K562 (cell line): Measurements from ENCODE around the gene CTDNEP1. TPM values are rescaled to one million over a fixed set of nuclear protein-coding genes. Genes with fewer than 3 reads are reported as not detected.
A peak's percentile ranks its signal among the peaks of the same experiment; 100 is the strongest.

Experiments used
- CTBP1 ChIP-seq: fragments of 450-650 bp; IDR thresholded peaks from 2 replicates; pipeline ENCODE4 v1.6.1; 2016; ENCODE audit warnings: borderline replicate concordance
- ETV1 ChIP-seq: fragments of 450-650 bp; conservative IDR thresholded peaks from 2 replicates; pipeline ENCODE4 v1.6.1; 2016; ENCODE audit warnings: missing genetic modification characterization, control low read depth, low read depth, missing compliant biosample characterization
- FOSL1 ChIP-seq: fragments of 200-800 bp; sonication (Bioruptor generic); conservative IDR thresholded peaks from 2 replicates; pipeline ENCODE4 v1.6.1; 2016; ENCODE audit warnings: missing genetic modification characterization, missing compliant biosample characterization
- FOXM1 ChIP-seq, 2 experiments: fragments of 450-650 bp in 1 of 2; sonication (generic) in 1 of 2; formaldehyde crosslinking in 1 of 2; IDR thresholded peaks; 2 replicates each; pipeline versions ENCODE4 v1.6.1 to v1.9.0; 2017 to 2022; ENCODE audit warnings: low read depth in 2 of 2, mild to moderate bottlenecking in 2 of 2, missing genetic modification reagents in 1 of 2, moderate library complexity in 1 of 2
- MXI1 ChIP-seq: IDR thresholded peaks from 2 replicates; pipeline ENCODE4 v1.6.1; 2011; ENCODE audit warnings: low read depth, mild to moderate bottlenecking, improper control_type of control experiment, low read length
- NR2C2 ChIP-seq, 2 experiments: fragments of 200-800 bp in 1 of 2; sonication (Bioruptor generic) in 1 of 2; sonication (generic) in 1 of 2; formaldehyde crosslinking in 1 of 2; IDR thresholded peaks; 2 replicates each; pipeline versions ENCODE4 v1.6.1 to v1.8.0; 2016 to 2022; ENCODE audit warnings: mild to moderate bottlenecking in 1 of 2, missing compliant biosample characterization in 1 of 2, missing genetic modification characterization in 1 of 2, missing genetic modification reagents in 1 of 2
- OTX1 ChIP-seq: fragments of 450-650 bp; formaldehyde crosslinking; IDR thresholded peaks from 2 replicates; pipeline ENCODE4 v1.4.0; 2022; ENCODE audit warnings: mild to moderate bottlenecking
- PBX2 ChIP-seq, 2 experiments: IDR thresholded peaks in 1 of 2; conservative IDR thresholded peaks in 1 of 2; 2 replicates each; pipeline ENCODE4 v1.6.1; 2016; ENCODE audit warnings: low read depth in 2 of 2, mild to moderate bottlenecking in 1 of 2, missing compliant biosample characterization in 1 of 2, missing genetic modification characterization in 1 of 2, moderate library complexity in 1 of 2
- PCBP1 ChIP-seq: fragments of 200-400 bp; formaldehyde crosslinking; IDR thresholded peaks from 2 replicates; pipeline ENCODE4 v1.6.1; 2018; ENCODE audit warnings: mild to moderate bottlenecking, low read depth, low read length; ENCODE audit not compliant: poor library complexity, severe bottlenecking
- POLR2G ChIP-seq: fragments of 200-400 bp; formaldehyde crosslinking; IDR thresholded peaks from 2 replicates; pipeline ENCODE4 v1.6.1; 2017; ENCODE audit warnings: low read depth, mild to moderate bottlenecking, antibody characterized with exemption, low read length, moderate library complexity
- POLR2H ChIP-seq: IDR thresholded peaks from 2 replicates; pipeline ENCODE4 v1.6.1; 2016; ENCODE audit warnings: missing genetic modification characterization, low read depth, mild to moderate bottlenecking, control low read depth, missing compliant biosample characterization, moderate library complexity
- XRCC3 ChIP-seq: fragments of 450-650 bp; IDR thresholded peaks from 2 replicates; pipeline ENCODE4 v1.6.1; 2017; ENCODE audit warnings: mild to moderate bottlenecking, moderate library complexity
- ZBTB11 ChIP-seq, 3 experiments: fragments of 200-800 bp in 1 of 3; fragments of 250-450 bp in 1 of 3; fragments of 450-650 bp in 1 of 3; sonication (Bioruptor Pico) in 1 of 3; sonication (Bioruptor generic) in 1 of 3; formaldehyde crosslinking in 1 of 3; IDR thresholded peaks; 2 replicates each; pipeline versions ENCODE4 v1.6.1 to v1.8.0; 2016 to 2022; ENCODE audit warnings: mild to moderate bottlenecking in 2 of 3, missing genetic modification characterization in 2 of 3, missing compliant biosample characterization in 1 of 3, moderate library complexity in 1 of 3
- ZFX ChIP-seq: sonication (generic); formaldehyde crosslinking; IDR thresholded peaks from 2 replicates; pipeline ENCODE4 v1.8.0; 2022; ENCODE audit warnings: mild to moderate bottlenecking, missing genetic modification reagents, moderate library complexity
- ZNF699 ChIP-seq: fragments of 250-450 bp; sonication (Bioruptor Pico); IDR thresholded peaks from 2 replicates; pipeline ENCODE4 v1.8.0; 2021; ENCODE audit warnings: mild to moderate bottlenecking, moderate library complexity; ENCODE audit not compliant: insufficient replicate concordance
- ZNF740 ChIP-seq, 3 experiments: fragments of 200-800 bp in 1 of 3; sonication (Bioruptor generic) in 1 of 3; sonication (generic) in 1 of 3; formaldehyde crosslinking in 1 of 3; IDR thresholded peaks; 2 replicates each; pipeline versions ENCODE4 v1.6.1 to v1.8.0; 2016 to 2022; ENCODE audit warnings: mild to moderate bottlenecking in 2 of 3, missing compliant biosample characterization in 2 of 3, missing genetic modification characterization in 2 of 3, missing genetic modification reagents in 1 of 3
- polyA plus RNA-seq, 8 experiments: library from polyadenylated mRNA; depleted of rRNA in 4 of 8; stranded (reverse) in 5 of 8; unstranded in 3 of 8; fragments of >200 nt; fragmentation: Nextera tagmentation in 2 of 8; fragmentation: Illumina TruSeq in 1 of 8; extraction: Ambion mirVana in 2 of 8; extraction: Trizol in 1 of 8; gene quantifications; 2 replicates each; pipeline versions ENCODE4 v1.2.1 to v1.2.3, GENCODE V29; 2011 to 2014; ENCODE audit warnings: inconsistent platforms in 1 of 8, missing spikeins in 1 of 8
- total RNA-seq, 7 experiments: library from RNA; depleted of rRNA in 6 of 7; stranded (reverse); fragments of >200 nt in 6 of 7; fragmentation: Illumina TruSeq in 2 of 7; extraction: Trizol in 2 of 7; gene quantifications; 2 replicates each; pipeline versions ENCODE4 v1.2.1 to v1.2.3, GENCODE V29; 2011 to 2021; ENCODE audit warnings: low replicate concordance in 1 of 7

Gene CTDNEP1
- total and polyA plus RNA-seq, 9 of the 15 experiments (the other 6 are each of a cell fraction or from before 2014, with no cell fraction given): 10.7 to 150 (median 28.5) TPM

DNA sequence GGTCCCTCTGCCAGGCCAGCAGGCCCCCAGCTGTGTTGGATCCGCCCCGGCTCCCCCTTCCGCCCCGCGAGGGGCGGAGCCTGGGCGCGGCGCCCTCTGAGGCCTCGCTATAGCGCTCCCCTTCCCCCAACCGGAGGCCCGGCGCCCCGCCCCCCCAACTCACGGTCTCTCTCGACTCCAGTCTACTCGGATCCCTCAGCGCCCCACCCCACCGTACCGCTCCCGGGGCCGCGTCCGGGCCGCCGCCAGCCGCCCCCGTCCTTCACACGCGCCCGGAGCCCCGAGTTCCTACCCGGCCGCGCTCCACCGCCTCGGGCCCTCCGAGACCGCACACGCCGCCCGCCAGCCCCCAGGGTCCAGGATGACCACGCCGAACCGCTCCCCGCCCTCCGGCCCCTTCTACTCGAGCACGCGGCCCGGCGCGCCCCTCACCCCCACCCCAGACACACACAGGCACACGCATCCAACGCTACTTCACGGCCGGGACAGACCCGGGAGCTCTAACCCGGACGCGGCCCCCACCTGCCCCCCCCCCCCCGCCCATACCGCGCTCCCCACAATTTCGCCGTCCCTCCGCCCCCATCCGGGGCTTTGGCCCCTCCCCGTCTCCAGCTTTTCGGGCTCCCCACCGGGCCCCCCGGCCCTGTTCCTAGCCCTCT, 13.6 kb downstream of the CTDNEP1 start (continued):
- TF ChIP-seq MXI1: 0 out of 2 replicates have a peak, but pooled peaks have one; percentile 15
- no peak for TF ChIP-seq ZNF699 (CRISPR knock-in tag)
- TF ChIP-seq PCBP1: peak; percentile 73
- no peak for TF ChIP-seq XRCC3
- peak; percentile 60 for TF ChIP-seq ZFX (CRISPR knock-in tag)
- no peak for TF ChIP-seq OTX1 (CRISPR knock-in tag)
- TF ChIP-seq CTBP1: no peak
- TF ChIP-seq FOXM1 (IDR thresholded peaks at IDR 0.05; ENCODE audit: low read depth): no peak
- 0 out of 2 replicates have a peak, but pooled peaks have one; percentile 7 for TF ChIP-seq FOXM1 (CRISPR knock-in tag; IDR thresholded peaks at IDR 0.05; ENCODE audit: low read depth)
- peak; percentile 73 for TF ChIP-seq ZNF740 (CRISPR knock-in tag; IDR thresholded peaks at IDR 0.05)
- TF ChIP-seq ZNF740 (tag; IDR thresholded peaks at IDR 0.05): peak in 1 of 2 experiments; percentile 93; a peak in 2 of 4 replicates
- TF ChIP-seq PBX2 (CRISPR knock-in tag; IDR thresholded peaks at IDR 0.05; ENCODE audit: low read depth): no peak
- TF ChIP-seq PBX2 (tag; conservative IDR thresholded peaks at IDR 0.05; ENCODE audit: low read depth): no peak
- TF ChIP-seq ZBTB11 (CRISPR knock-in tag; IDR thresholded peaks at IDR 0.05): peak in 1 of 3 experiments; percentile 48; a peak in 2 of 6 replicates
- peak; percentile 79 for TF ChIP-seq POLR2G
- TF ChIP-seq ETV1 (tag): 0 out of 2 replicates have a peak, but pooled peaks have one; percentile 9
- no peak for TF ChIP-seq FOSL1 (tag)
- 0 out of 2 replicates have a peak, but pooled peaks have one; percentile 48 for TF ChIP-seq POLR2H
- no peak for TF ChIP-seq NR2C2 (CRISPR knock-in tag; IDR thresholded peaks at IDR 0.05)
- TF ChIP-seq NR2C2 (tag; IDR thresholded peaks at IDR 0.05): no peak
